HG03575 (cell line): Measurements from ENCODE around the gene SLC66A2.

Experiments used
- ATAC-seq: cut with Tn5 transposase; IDR thresholded peaks from one replicate; pipeline ENCODE4 v1.9.1; 2021; ENCODE audit not compliant: unreplicated experiment, insufficient number of reproducible peaks, low FRiP score; ENCODE audit errors: extremely low read depth

SLC66A2 gene

GRCh38 chr18:79941473-79942119 is 9.9 kb downstream of the SLC66A2 start:
- no peak for ATAC-seq

- no peak for ATAC-seq
Observed at GRCh38 chr18:79940814-79941472, 10.5 kb downstream of the SLC66A2 start.

GRCh38 chr18:79940126-79940813 is 11.2 kb downstream of the SLC66A2 start:
- ATAC-seq, result no peak

GRCh38 chr18:79939096-79939495 is 12.4 kb downstream of the SLC66A2 start:
- no peak for ATAC-seq

GRCh38 chr18:79938196-79938595 is 13.3 kb downstream of the SLC66A2 start:
- ATAC-seq, result no peak

GRCh38 chr18:79937103-79937860 is 14.2 kb downstream of the SLC66A2 start:
- no peak for ATAC-seq

- no peak for ATAC-seq
Observed at GRCh38 chr18:79936641-79937040, 14.8 kb downstream of the SLC66A2 start.

GRCh38 chr18:79935925-79936324 is 15.5 kb downstream of the SLC66A2 start:
- ATAC-seq, result no peak

- no peak for ATAC-seq
Observed at GRCh38 chr18:79935499-79935898, 16.0 kb downstream of the SLC66A2 start.

GRCh38 chr18:79935098-79935480 is 16.4 kb downstream of the SLC66A2 start:
- no peak for ATAC-seq

GRCh38 chr18:79934311-79935097 is 16.9 kb downstream of the SLC66A2 start:
- no peak for ATAC-seq

- ATAC-seq, result no peak
Observed at GRCh38 chr18:79933765-79934164, 17.7 kb downstream of the SLC66A2 start.

- ATAC-seq, result no peak
Observed at GRCh38 chr18:79932907-79933306, 18.5 kb downstream of the SLC66A2 start.

- ATAC-seq, result no peak
Observed at GRCh38 chr18:79931475-79931874, 20.0 kb downstream of the SLC66A2 start.

- no peak for ATAC-seq
Observed at GRCh38 chr18:79930020-79930642, 21.3 kb downstream of the SLC66A2 start.

- no peak for ATAC-seq
Observed at GRCh38 chr18:79928563-79928960, 22.9 kb downstream of the SLC66A2 start.

GRCh38 chr18:79927607-79928562 is 23.6 kb downstream of the SLC66A2 start:
- no peak for ATAC-seq
